ENCODE results near the gene PPDPF.
A peak's percentile ranks its signal among the peaks of the same experiment; 100 is the strongest.

PPDPF gene

DNA sequence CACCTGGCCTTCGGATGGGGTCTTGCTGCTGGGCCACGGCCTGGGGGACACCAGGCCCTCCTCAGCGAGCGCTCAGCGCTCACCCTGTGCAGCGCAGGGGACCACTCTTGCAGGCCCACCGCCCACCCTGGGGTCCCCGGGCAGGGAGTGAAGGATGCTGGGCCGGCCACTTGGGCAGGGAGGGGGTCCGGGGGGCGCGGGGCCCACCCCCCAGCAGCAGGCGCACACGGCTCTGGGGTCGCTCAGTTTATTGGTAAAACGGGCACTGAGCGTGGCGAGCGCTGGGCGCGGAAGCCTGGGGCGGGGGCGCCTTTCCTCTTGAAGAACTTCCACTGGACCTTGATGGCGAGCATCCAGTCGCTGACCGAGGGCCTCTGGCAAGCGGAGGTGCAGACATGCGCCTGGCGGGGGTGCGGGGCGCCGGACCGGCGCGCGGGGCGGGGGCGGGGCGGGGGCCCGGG is 32.8 kb upstream of the PPDPF start:
- no peak for DNase-seq

DNA sequence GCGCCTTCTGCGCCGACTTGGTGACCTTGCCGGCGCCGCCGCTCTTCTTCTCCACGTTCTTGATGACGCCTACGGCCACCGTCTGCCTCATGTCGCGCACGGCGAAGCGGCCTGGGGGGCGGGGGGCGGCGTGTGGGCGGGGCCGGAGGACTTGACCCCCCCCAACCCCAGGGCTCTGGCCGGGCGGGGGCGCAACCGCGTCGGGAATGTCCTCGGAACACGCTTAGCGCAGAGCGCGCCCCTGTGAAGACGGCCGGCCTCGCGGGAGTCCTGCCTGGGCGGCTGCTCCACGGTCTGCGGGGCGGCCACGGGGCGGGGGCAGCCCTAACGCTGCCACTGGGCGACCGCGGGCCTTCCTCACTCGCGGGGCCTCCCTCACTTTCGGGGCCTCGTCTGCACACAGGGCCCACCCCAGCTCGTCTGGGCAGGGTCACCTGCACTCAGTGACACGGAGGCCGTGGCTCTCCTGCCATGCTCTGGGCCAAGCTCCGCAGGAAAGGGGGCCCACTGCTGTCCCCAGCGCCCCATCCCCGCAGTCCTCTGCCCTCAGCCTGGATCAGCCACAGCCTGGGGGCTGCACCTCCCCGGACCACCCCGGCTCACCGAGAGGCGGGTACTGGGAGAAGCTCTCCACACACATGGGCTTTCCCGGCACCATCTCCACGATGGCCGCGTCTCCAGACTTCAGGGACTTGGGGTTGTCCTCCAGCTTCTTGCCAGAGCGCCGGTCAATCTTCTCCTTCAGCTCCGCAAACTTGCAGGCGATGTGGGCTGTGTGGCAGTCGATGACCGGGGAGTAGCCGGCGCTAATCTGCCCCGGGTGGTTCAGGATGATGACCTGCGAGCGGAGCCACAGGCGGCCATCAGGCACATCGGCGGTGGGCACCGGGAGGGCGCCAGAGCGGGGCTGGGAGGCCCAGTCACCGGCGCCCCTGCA is 32.0 kb upstream of the PPDPF start:
- peak; percentile 29 for DNase-seq

DNA sequence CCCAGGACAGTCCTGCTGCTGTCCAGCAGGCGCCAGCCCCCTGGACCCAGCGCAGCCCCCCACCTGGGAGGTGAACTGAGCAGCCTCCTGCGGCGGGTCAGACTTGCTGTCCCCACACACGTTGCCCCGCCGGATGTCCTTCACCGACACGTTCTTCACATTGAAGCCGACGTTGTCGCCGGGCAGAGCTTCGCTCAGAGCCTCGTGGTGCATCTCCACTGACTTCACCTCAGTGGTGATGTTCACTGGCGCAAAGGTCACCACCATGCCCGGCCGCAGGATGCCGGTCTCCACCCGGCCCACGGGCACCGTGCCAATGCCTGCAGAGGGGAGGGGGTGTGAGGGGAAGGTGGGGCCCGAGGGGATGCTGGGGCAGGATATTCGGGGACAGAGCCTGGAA is 30.1 kb upstream of the PPDPF start:
- no peak for DNase-seq

GRCh38 chr20:63491078-63491477 is 29.5 kb upstream of the PPDPF start:
- no peak for DNase-seq

GRCh38 chr20:63491635-63492230 is 28.8 kb upstream of the PPDPF start:
- no peak for DNase-seq

DNA sequence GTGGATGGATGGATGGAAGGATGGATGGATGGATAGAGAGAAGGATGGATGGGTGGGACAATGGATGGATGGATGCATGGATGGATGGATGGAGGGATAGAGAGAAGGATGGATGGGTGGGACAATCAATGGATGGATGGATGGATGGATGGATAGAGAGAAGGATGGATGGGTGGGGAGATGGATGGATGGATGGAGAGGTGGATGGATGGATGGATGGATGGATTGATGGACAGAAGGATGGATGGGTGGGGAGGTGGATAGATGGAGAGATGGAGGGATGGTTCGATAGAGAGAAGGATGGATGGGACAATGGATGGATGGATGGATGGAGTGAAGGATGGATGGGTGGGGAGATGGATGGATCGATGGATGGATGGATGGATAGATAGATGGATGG is 28.0 kb upstream of the PPDPF start:
- no peak for DNase-seq

GRCh38 chr20:63492982-63493381 is 27.6 kb upstream of the PPDPF start:
- DNase-seq: no peak

- DNase-seq: no peak
Observed at GRCh38 chr20:63493563-63494020, 27.0 kb upstream of the PPDPF start.

DNA sequence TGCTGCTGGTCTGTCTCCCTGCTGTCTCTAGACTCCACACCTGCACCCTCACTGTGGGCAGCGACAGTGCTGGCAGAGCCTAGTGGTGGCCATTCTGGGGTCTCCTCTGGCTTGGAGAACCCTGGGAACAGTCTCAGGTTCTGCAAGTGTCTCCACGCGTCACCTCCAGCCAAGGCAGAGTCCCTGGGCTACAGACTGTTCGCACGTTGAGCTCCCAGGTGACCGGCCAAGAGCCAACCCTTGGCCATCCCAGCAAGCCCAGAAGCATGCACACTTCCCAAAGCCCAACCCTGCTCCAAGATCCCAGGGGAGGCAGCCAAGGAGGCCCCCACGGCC is 26.5 kb upstream of the PPDPF start:
- no peak for DNase-seq

DNA sequence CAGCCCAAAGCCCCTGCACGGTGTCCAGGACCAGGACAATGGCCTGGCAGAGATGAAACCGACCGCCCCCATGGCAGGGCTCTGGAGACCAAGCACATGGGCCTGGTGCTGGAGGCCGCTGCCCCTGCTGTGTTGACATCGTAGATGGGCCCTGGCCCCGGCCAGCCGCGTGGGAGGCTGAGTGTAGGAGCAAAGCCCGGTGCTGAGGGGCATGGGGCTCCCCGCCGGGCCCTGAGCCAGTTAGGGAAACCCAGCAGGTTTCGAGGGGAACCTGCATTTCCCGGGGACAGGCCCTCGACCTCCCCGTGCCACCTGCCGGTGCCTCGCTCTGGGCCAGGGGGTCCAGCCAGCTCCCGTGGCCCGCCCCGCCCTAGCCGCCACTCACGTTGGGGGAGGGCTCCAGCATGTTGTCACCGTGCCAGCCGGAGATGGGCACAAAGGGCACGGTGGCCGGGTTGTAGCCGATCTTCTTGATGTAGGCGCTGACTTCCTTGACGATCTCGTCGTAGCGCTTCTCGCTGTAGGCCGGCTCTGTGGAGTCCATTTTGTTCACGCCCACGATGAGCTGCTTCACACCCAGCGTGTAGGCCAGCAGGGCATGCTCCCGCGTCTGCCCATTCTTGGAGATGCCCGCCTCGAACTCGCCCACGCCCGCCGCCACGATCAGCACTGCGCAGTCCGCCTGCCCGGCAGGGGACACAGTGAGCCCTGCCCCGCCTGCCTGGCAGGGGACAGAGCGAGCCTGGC is 26.0 kb upstream of the PPDPF start:
- DNase-seq: no peak

- no peak for DNase-seq
Observed at GRCh38 chr20:63495167-63495720, 25.3 kb upstream of the PPDPF start.

DNA sequence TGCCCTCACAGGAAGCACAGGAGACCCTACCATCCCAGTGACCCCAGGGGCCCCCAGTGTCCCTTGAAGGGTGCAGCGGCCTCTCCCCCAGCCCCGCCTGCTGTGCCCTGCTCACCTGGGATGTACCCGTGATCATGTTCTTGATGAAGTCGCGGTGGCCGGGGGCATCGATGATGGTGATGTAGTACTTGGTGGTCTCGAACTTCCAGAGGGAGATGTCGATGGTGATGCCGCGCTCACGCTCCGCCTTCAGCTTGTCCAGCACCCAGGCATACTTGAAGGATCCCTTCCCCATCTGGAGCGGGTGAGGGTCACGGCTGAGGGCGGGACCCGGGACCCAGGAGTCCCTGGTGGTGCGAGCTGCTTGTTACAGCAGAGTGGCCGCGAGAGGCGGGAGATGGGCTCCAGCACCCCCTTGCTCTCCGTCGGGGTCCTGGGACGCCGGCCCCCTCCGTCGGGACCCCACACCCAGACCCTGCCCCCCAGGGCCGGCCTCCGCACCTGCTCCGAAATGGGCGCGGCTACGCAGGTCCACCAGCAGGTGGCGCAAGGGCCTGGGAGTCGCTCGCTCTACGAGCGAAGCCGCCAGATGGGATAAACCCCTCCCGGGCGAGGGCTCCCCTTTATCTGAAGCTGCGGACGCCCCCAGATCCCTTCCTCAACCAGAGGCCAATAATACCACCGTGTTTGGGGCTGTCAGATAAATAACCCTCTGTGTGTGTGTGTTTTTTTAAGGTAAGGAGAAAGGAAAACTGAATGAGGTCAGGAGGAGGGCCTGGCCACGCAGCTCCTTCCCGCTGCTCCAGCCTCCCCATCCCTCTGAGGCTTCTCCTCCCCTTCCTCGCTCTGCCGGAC is 24.6 kb upstream of the PPDPF start:
- no peak for DNase-seq

DNA sequence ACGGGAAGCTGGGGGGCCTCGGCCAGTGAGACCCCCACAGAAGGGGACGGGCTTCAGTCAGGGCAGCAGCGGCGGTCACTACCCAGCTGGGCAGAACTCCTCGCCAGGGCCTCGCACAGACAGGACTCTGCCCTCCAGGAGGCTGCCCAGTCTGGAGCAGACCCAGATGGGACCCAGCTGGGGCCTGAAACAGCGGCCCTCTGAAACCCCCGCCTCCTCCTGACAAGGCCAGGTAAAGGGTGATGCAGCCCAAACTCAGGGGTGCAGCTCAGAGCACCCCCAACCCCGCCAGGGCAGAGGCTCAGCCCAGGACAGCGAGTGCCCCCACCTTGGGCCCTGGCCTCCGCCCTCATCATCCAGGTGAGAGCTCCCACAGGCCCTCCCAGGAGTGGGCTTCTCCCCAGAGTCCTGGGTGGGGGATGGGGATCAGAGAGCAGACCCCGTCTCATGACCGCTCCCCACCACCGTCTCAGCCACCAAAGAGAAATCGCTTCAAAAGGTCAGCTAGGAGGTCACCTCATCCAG is 23.9 kb upstream of the PPDPF start:
- no peak for DNase-seq

DNA sequence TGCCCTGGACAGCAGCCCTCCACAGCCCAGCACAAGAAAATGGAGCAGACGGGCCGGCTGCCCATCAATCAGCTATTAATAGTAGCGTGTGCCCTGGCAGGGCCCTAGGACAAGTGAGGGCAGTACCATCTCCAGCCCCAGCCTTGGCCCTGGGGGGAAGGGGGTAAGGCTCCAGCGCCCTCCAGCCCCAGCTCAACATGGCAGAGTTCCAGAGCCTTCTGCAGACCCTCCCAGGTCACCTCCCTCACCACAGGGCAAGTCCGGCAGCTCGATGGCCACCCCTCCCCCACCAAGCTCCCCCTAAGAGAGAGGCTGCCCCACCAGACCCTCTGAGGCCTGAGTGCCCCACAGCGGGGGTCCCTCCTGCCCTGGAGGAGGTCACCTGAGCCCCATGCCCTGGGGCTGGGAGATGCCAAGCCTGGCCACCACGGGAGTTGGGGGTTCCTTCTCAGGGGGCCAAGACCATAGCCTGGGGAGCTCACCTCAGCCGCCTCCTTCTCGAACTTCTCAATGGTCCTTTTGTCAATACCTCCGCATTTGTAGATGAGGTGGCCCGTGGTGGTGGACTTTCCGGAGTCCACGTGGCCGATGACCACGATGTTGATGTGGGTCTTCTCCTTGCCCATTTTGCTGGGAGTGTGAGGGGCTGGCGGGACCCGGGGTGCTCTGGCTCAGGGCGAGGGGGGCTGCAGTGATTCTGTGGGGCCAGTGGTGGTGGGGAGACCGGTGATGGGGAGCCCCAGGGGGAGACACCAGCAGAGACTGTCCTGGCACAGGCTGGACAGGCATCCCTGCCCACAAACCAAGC is 23.2 kb upstream of the PPDPF start:
- no peak for DNase-seq

DNA sequence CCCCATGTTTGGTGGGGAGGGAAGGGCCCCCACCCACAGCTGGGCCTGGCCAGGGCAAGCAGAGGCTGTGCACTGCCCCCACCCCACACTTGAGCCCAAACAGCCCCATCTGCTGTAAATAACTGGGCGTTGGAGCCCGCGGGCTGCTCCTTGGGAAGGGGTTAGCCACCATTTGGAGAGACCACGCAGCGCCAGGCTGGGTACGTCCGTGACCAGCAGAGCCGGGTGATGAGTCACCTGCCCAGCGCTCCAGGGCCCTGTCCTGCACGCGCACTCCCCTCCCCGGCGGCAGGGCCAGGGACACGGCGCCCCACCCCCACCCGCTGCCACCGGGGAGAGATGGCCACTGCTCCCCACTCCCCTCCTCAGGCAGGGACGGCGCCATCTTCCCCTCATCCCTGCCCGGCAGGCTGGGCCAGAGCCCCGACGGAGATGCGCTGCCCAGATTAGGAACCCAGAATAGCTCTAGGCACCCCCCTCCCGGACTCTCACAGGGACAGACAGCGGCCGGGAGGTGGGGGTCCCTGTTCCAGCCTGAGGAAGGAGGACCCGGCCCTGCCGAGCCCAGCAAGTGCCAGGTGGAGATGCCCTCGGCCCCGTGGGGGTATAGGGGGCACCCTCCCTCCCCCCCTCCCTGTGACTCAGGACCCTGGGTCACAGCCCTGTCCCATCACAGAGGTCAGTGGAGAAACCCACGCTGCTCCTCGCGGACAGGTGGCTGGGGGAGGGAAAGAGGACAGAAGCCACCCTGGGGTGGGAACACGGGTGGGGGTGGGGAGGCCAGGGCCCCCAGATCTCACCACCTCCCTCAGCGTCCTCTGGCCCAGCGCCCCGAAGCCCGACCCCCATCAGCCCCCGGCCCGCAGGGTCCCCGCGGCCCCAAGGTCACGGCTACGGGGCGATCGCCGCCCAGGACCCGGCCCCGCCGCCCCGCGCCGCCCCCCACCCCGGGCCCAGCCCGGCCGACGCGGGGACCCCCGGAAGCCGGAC is 22.3 kb upstream of the PPDPF start:
- DNase-seq: no peak

DNA sequence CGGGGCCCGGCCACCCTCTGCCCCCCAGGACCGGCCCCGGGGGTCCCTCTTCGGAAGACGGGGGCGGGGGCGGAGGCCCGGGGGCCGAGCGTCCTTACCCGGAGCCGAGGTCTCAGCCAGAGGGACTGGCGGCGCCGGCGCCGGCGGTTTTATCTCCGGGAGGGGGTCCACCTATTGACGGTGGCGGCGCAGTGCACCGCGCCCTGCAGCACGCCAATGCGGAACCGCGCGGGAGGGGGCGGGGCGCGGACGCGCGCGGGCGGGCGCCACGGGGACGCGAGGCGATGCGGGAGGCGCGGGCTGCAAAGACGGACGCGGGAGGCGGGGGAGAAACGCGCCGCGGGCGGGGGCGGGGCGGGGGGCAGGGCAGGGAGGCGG is 21.6 kb upstream of the PPDPF start, which contains the start of gene EEF1A2:
Gene EEF1A2 (minus strand): TSS at position 124 of the 378 bp plus-strand sequence. CDS start 1,320 bp downstream, outside the sequence.
- DNase-seq: no peak

DNA sequence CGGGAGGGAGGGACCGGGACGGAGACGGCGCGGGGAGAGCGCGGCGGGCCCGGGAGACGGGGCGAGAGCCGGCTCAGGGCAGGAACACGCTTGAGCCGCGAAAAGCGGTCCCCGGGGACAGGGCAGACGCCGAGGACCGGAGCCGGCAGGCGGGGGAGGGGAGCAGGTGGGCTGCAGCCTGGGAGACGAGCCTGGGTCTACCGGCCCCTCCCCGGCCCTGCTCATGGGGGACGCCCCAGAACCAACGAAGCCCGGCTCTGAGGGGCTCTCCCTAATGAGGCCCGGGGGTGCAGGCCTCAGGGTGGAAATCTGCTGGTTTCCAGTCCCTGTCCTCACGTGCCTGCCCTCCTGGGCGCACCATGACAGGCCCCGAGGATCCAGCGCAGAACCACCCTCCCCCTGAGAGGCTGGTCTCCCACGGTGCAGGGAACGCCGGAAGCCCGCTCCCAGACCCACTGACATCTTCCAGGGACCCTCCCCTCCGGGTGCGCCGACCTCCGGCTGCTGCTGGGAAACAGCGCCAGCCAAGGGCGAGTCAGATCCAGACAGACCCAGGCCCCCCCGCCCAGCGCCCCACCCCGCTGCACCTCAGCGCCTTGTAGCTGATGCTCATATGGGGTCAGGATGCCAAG is 21.1 kb upstream of the PPDPF start:
- DNase-seq: no peak

DNA sequence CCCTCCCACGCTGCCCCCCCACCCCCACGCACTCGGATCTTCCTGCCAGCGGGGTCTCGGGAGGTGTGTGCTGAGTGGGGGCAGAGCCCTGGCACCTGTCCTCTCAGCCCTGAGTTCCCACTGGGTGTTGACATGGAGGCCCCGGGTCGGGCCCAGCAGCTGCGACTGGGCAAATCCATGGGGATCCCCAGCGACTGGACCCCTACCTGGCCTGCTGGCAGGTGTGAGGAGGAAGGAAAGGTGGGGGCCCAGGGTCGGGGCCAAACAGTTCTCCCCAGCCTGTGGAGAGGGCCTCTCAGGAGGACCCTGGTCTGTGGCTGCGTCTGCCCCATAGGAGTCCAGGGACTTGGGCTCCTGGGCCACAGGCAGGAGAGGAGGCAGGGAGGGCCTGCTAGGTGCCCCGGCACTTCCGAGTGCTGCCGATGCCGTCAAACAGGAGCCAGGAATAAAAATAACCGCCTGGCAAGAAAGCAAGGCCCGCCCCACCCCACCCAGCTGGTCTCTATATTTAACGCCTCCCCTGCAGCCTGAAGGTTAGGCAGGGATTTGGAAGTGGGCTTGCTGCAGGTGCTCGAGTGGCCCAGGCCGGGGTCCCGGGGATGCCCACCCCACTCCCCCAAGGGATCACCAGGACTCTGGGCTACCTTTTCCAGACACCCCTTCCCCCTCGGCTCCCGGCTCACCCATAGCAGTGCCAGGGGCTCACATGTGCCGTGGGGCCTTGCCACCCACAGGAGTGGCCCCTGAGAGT is 20.2 kb upstream of the PPDPF start:
- no peak for DNase-seq
